NCI-H146 (cell line): ENCODE results near the gene VHLL.

Experiments used
- DNase-seq: peaks from one replicate; lab custom pipeline; 2025; lab: John Stamatoyannopoulos, UW

Gene VHLL

DNA sequence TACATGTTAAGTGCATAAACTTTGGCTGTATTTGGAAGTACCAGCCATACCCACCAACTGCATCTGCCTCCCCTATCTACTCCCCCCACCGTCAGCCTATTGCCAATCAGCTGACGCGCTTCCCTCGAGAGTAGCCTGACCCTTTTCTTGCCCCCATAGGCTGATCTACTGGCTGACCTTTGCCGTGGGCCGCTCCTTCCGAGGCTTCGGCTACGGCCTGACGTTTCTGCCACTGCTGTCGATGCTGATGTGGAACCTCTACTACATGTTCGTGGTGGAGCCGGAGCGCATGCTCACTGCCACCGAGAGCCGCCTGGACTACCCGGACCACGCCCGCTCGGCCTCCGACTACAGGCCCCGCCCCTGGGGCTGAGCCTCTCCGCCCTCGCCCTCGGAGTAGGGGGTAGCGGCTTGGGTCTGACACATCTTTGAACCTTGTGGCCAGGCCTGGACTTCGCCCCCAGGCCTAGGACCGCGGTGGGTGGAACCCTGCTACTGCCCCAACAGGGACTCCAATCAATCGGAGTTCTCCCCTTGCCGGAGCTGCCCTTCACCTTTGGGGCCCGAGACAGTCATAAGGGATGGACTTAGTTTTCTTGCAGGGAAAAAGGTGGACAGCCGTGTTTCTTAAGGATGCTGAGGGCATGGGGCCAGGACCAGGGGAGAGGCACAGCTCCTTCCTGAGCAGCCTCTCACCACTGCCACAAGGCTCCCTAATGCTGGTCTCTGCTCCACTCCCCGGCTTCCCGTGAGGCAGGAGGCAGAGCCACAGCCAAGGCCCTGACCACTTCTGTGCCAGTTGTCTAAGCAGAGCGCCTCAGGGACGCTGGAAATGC, 7.7 kb downstream of the VHLL start:
- DNase-seq, result no peak

GRCh38 chr1:156289857-156290256, 9.2 kb downstream of the VHLL start:
- no peak for DNase-seq

DNA sequence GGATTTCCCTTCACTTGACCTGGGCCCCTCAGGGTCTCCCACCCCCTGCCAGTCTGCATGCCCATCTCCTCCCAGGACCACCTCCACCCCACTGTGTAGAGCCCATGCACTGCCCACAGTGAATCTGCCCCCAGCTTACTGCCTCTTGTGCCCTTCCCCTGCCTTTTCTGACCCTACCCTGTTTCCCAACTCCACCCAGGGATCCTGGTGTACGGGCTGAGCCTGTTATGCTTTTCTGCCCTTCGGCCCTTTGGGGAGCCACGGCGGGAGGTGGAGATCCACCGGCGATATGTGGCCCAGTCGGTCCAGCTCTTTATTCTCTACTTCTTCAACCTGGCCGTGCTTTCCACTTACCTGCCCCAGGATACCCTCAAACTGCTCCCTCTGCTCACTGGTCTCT, 13.0 kb downstream of the VHLL start:
- DNase-seq, result no peak

DNA sequence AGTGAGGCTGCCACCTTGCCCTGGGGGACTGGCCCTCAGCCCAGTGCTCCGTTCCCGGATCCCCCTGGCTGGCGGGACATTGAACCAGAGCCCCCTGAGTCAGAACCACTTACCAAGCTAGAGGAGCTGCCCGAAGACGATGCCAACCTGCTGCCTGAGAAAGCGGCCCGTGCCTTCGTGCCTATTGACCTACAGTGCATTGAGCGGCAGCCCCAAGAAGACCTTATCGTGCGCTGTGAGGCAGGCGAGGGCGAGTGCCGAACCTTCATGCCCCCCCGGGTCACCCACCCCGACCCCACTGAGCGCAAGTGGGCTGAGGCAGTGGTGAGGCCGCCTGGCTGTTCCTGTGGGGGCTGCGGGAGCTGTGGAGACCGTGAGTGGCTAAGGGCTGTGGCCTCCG, 13.7 kb downstream of the VHLL start:
- no peak for DNase-seq

GRCh38 chr1:156284757-156285156, 14.3 kb downstream of the VHLL start:
- DNase-seq, result no peak

DNA sequence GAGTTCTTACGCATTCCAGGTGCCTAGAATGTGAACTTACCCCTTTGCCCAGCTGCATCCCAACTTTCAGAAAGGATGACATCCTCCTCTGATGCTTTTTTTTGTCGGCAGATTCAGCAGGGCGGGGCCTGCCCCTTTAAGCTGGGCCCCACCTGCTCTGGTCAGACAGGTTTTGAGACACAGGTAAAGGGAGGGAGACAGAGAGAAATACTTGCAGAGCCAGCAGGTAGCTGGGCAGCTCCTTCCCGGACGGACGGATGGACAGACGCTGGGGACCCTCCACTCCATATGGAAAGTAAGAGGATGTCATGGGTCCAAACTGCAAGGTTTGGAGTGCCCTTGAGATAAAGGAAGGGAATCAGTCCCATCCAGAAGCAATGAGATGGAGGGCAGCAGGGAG, 15.0 kb downstream of the VHLL start, which contains the start of gene TMEM79:
Gene TMEM79 (plus strand): TSS at position 214 of the 400 bp plus-strand sequence. CDS start 902 bp downstream, outside the sequence.
- DNase-seq, result peak; percentile 29

- DNase-seq, result no peak
These were observed 15.6 kb downstream of the VHLL start for GRCh38 chr1:156283521-156283920.

- peak; percentile 98 for DNase-seq
These were observed 16.5 kb downstream of the VHLL start, which contains the start of gene SMG5 for GRCh38 chr1:156282479-156283222. SMG5 (minus strand) TSS chr1:156282825; CDS start chr1:156282680, 145 bp downstream.

- peak; percentile 71 for DNase-seq
These were observed 17.2 kb downstream of the VHLL start for GRCh38 chr1:156281693-156282478.

GRCh38 chr1:156281281-156281680, 17.8 kb downstream of the VHLL start:
- no peak for DNase-seq

GRCh38 chr1:156279837-156280236, 19.3 kb downstream of the VHLL start:
- DNase-seq, result no peak

GRCh38 chr1:156276966-156277381, 22.1 kb downstream of the VHLL start:
- no peak for DNase-seq

DNA sequence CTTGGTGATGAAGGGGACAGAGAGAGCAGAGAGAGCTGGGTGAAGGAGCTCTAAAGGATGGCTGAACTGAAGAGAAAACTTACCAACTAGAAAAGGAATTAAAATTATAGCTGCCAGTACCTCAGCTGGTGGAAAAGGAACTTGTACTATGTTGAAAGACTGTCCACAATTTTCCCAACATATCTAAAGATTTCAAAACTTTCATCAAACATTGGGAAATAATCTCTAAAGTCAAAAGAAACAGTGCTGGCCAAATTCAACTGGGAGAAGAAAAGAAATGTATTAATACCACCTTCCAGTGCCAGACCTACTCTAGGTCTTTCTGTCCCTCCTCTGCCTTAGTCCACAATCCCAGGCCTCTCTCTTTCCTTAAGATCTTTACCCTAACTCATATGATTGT, 22.6 kb downstream of the VHLL start:
- no peak for DNase-seq

DNA sequence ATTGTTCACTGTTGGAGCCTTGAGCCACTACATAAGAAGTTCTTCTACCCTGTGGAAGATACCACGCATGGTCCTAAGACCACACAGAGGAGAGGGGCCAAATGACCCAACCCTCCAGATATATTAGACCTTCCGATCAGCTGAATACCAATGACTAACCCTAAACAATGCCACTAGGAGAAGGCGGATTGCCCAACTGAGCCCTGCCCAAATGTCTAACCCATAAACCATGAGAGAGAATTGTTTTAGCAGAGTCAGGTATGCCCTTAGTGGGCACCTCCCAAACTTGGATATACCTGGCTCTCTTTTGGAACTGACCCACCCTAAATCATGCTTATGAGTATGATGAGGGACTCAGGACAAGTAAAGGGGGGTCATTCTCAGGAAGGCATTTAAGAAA, 28.8 kb downstream of the VHLL start:
- no peak for DNase-seq

DNA sequence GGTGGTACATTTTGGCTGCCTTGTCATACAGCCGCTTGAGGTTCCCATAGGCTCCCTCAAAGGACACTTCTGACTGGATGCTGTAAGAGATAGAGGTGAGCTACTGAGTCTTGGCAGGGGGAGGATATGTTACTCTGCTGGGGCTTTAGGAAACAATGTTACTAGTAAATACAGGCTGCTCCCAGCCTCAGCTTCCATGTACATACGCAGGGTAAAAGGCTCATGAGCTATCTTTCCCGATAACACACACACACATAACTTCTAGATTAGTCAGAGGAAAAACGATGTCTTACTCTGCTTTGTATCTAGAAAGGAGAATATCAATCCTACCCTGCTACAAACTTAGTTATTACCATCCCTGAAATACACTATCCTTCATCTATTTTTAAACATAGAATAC, 30.8 kb downstream of the VHLL start:
- no peak for DNase-seq

- DNase-seq, result no peak
These were observed 33.1 kb downstream of the VHLL start for GRCh38 chr1:156266051-156266450.

DNA sequence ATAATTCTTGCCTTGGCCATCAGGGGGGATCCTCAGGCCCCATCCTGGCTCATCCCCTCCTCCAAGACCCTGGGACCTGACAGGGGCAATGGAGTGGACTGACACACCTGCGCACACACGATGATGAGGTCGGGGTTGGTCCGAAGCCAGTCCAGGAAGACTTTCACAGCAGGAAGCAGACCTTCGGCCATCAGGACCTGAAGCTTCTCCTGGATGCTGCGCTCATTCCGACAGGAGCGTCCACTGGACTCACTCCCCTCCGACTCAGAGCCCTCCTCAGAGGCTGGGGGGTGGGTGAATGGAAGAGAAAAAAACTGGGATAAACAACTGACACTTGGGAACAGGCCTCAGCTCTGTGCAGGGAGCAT, 35.8 kb downstream of the VHLL start:
- DNase-seq, result no peak

- DNase-seq, result no peak
These were observed 36.4 kb downstream of the VHLL start for GRCh38 chr1:156262461-156263287.

- DNase-seq, result no peak
These were observed 38.2 kb downstream of the VHLL start for GRCh38 chr1:156260896-156261295.

DNA sequence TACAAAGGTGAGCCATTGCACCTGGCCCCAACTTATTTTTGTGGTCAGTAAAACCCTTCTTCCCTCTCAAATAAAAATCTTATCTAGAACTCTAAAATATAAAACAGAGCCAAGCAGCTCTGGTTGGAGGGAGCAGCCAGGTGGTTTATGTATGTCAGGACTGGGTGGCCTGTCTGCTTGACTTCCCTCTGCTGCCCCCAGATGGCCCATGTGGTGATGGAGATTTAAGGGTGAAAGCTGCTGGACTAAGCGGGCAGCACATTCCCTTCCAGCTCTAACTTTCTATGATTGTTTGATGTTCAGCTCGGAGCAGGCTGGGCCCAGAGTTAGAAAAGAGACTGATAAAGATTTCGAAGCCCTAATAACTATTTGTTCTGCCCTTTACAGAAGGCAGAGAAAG, 39.3 kb downstream of the VHLL start:
- DNase-seq, result no peak

DNA sequence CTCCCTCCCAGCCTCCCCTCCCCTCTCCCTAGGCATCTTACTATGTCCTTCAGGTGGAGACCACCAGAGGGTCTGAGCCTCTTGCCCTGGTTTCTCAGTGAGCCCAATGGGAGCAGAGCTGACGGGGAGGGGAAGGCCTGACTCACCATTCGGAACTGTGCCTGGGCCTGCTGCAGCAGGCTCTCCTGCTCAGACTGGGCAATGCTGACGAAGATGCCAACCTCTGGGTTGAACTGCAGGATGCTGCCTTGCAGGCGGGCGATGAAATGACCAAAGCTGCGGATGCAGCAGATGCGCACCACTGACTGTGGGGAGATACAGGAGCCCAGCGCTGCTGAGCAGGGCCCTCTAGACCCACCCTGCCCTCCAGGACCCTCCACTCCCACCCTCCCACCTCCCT, 40.2 kb downstream of the VHLL start:
- no peak for DNase-seq

DNA sequence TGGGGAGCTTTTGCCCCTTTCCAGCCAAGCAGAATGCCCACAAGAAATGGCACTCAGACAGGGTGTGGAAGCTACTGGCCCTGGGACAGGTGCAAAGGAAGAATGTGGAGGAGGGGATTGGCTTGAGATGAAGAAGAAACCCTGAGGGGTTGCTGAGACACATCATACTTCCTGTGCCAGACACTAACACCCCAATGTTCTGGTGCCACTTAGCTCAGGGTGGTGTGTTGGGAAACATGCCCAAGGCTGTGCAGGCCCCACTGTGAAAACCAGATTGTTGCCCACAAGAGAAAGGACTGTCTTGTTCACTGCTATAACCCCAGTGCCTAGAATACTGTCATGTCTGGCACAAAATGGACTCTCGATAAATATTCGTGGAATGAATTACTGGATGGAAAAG, 41.4 kb downstream of the VHLL start:
- no peak for DNase-seq
